Activated naive CD4-positive, alpha-beta T cell treated with anti-CD3 and anti-CD28 coated beads, Interleukin-2, amount 50 U/mL, for 16 hours (primary cell): ENCODE results near the gene PHAX.
A peak's percentile ranks its signal among the peaks of the same experiment; 100 is the strongest.
"Not testable (repeated sequence)": the region's sequence is repeated elsewhere in the genome, so short reads cannot be mapped to it uniquely, and the experiment has no call there.

ENCODE experiments used
- DNase-seq: peaks from one replicate; pipeline ENCODE4 v3.0.0-alpha.2; 2020

The PHAX gene

GRCh38 chr5:126664586-126664985 is 63.8 kb downstream of the PHAX start:
- no peak for DNase-seq

GRCh38 chr5:126670109-126670508 is 69.4 kb downstream of the PHAX start:
- DNase-seq, result not testable (repeated sequence)

GRCh38 chr5:126671681-126672080 is 70.9 kb downstream of the PHAX start:
- not testable (repeated sequence) for DNase-seq

DNA sequence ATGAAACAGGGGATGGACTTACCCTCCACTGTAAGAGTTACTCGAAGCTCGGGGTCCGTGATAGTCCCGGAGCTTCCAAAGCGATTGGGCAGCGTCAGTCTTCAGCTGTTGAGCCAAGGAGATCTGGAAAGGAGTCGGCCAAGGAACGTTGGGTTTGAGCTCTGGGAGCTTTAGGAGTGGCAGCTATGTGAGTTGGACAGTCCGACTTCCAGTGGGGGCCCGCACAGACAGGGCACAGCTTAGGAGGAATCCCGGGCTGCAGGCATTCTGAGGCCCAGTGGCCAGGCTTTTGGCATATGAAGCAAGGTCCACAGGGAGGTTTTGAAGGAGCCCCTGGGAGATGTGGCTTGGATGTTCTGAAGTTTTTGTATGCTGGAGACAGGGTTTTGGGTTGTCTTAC is 72.7 kb downstream of the PHAX start:
- no peak for DNase-seq

GRCh38 chr5:126674145-126674544 is 73.4 kb downstream of the PHAX start:
- no peak for DNase-seq

- no peak for DNase-seq
These were observed 74.6 kb downstream of the PHAX start for GRCh38 chr5:126675338-126675737.

GRCh38 chr5:126676195-126676624 is 75.5 kb downstream of the PHAX start:
- peak; percentile 60 for DNase-seq
